Measurements from ENCODE around the gene RNU1-4. TPM values are rescaled to one million over a fixed set of nuclear protein-coding genes. Genes with fewer than 3 reads are reported as not detected.

RNU1-4 gene
- under 0.01 TPM in 2 replicates for total RNA-seq

DNA sequence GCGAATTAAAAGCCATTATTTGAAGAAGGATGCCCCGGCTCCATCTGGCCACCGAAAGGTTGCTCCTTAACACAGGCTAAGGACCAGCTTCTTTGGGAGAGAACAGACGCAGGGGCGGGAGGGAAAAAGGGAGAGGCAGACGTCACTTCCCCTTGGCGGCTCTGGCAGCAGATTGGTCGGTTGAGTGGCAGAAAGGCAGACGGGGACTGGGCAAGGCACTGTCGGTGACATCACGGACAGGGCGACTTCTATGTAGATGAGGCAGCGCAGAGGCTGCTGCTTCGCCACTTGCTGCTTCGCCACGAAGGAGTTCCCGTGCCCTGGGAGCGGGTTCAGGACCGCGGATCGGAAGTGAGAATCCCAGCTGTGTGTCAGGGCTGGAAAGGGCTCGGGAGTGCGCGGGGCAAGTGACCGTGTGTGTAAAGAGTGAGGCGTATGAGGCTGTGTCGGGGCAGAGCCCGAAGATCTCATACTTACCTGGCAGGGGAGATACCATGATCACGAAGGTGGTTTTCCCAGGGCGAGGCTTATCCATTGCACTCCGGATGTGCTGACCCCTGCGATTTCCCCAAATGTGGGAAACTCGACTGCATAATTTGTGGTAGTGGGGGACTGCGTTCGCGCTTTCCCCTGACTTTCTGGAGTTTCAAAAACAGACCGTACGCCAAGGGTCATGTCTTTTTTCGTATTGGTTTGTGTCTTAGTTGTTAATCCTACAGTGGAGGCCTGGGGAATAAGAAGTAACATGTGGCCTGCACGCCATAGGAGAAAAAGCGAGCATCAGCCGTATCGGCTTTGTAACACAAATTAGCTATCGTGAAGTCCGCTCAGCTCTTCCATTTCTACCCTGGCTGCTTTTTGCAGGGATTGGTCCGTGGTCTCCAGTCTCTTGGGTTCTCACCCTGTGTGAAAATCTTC lies at the start of gene RNU1-4:
TSS of gene RNU1-4 (plus strand) at position 470 of the 918 bp plus-strand sequence.

Small RNA genes lying within 50 kb of the gene (small RNA-seq; reads per million reads assigned to genes)
- not detected for gene RNU1-4

Other genes with a start within 250 kb of the RNU1-4 start
- gene RNU1-1, start 226.2 kb upstream of the RNU1-4 start, total RNA-seq = under 0.01 TPM in 2 replicates
- gene NBPF1, start 127.0 kb upstream of the RNU1-4 start, total RNA-seq = 43.0 and 59.5 TPM in 2 replicates
- gene RNU1-3, start 73.6 kb upstream of the RNU1-4 start, total RNA-seq = under 0.01 TPM in 2 replicates
- gene RNU1-2, start 155.5 kb downstream of the RNU1-4 start, total RNA-seq = under 0.01 TPM in 2 replicates
- 11.9 and 12.4 TPM in 2 replicates for gene CROCC, start 181.4 kb downstream of the RNU1-4 start, total RNA-seq
- gene MFAP2, start 240.1 kb downstream of the RNU1-4 start, total RNA-seq = 18.2 and 20.3 TPM in 2 replicates